Activated naive CD8-positive, alpha-beta T cell treated with anti-CD3 and anti-CD28 coated beads for 36 hours (primary cell): ENCODE measurements around the gene PTTG1. TPM values are rescaled to one million over a fixed set of nuclear protein-coding genes. Genes with fewer than 3 reads are reported as not detected.

Experiments
- DNase-seq: peaks from one replicate; pipeline ENCODE4 v3.0.0; 2021
- H3K27ac Mint-ChIP-seq: one replicate; pipeline ENCODE4 v1.8.0; 2022; ENCODE audit warnings: mild to moderate bottlenecking, moderate library complexity, mixed read lengths
- H3K27me3 Mint-ChIP-seq: one replicate; pipeline ENCODE4 v1.8.0; 2022; ENCODE audit warnings: mild to moderate bottlenecking, mixed read lengths
- H3K36me3 Mint-ChIP-seq: one replicate; pipeline ENCODE4 v1.8.0; 2021; ENCODE audit warnings: mild to moderate bottlenecking, mixed read lengths
- H3K4me1 Mint-ChIP-seq: one replicate; pipeline ENCODE4 v1.8.0; 2021; ENCODE audit warnings: mixed read lengths
- H3K4me3 Mint-ChIP-seq: one replicate; pipeline ENCODE4 v1.8.0; 2022; ENCODE audit warnings: mild to moderate bottlenecking, moderate library complexity, mixed read lengths
- H3K9me3 Mint-ChIP-seq: one replicate; pipeline ENCODE4 v1.8.0; 2022; ENCODE audit warnings: mixed read lengths
- total RNA-seq, 2 experiments: library from RNA; stranded (reverse); gene quantifications; one replicate each; pipeline ENCODE4 v1.2.3, GENCODE V29; 2021

Gene PTTG1
- total RNA-seq, 2 experiments from 2014 or later: 102 to 105 TPM

DNA sequence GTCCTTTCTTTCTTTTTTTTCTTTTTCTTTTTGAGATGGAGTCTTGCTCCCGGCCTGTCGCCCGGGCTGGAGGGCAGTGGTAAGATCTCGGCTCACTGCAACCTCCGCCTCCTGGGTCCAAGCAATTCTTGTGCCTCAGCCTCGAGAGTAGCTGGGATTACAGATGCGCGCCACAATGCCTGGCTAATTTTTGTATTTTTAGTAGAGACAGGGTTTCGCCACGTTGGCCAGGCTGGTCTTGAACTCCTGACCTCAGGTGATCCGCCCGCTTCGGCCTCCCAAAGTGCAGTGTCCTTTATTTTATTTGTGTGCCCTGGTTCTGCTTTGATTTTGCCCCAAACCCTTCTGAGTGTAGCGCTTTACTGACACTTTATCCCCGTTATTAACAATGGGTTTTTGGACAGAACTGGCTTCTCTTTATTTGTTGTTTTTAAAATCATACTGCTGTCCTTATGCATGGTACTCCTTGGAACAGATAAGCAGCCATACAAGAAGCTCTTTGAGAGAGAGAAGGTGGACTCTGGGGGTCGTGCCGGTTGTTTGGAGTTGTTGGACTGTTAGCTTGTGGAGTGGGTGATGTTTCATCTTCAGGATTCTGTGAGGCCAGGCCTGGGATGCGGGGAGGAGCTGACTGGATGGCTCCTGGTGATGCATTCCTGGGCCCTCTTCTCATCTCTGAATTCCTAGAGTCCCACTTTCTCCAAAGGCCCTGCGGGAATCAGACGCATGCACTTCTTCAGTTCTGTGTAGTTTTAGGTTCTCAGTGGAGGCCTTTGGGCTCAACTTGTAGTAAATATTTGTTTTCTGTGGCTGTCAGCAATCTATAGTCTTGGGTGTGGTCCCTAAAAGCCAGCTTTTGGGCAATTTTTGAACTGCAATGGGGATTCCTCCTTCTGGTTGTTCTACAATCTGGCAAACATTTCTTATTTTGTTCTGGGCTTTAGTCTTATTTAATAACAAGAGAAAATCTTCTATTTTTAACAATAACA lies 47.8 kb downstream of the PTTG1 start:
- Mint-ChIP-seq H3K4me3 (peak overlapping the region; percentile 99), H3K27ac (peak overlapping the region; percentile 88), H3K27me3 (no peaks in the 10 kb centered on the region), H3K9me3 (no peaks in the 10 kb centered on the region), H3K4me1 (peaks cover 63% of the 10 kb centered on the region), H3K36me3 (peaks cover 52% of the 10 kb centered on the region)
- DNase-seq: no peak

DNA sequence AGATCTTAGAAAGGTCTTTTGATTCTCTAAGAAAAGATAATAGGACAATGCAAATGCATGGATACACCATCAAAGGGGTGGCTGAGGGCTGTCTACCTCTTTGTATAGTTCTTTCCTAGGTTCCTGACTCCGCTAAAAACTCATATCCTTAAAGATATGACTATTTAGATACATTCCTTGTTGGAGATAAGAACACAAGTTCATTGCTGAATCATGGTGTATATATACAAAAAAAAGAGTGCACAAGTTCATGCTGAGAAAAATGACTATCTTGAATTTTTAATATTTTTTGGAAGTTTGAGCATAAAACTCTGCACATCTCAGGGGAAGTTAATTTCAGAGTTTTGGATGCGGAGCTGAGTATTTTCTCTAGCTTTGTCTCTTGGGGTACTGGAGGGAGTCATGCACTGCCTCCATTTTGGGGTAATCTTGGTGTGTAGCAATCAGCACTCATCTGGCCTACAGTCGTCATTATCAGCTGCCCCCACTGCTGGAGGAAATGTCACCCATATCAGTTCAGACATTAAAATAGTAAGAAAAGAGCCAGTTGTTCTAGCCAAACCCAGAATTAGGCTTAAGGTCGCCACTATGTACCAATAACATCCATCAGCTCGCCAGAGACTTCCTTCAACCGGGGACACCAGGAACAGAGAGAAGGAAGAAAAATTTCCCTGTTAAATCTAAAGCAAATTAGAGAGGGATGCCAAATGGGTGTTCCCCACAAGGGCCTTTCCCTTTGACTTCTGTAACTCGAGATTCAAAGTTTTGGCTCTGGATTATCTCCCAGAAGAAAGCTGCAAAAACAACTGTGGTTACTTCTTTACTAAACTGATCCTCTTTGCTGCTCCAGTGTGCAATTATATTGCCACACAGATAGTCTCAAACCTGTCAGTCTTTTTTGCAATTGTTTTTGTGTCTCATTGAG lies 49.0 kb downstream of the PTTG1 start:
- no peak for DNase-seq
- H3K36me3 Mint-ChIP-seq: peaks cover 63% of the 10 kb centered on the region
- peak overlapping the region; percentile 88 for H3K27ac Mint-ChIP-seq

GRCh38 chr5:160471761-160472160 lies 50.1 kb downstream of the PTTG1 start:
- Mint-ChIP-seq H3K36me3 (peaks cover 71% of the 10 kb centered on the region), H3K9me3 (no peaks in the 10 kb centered on the region), H3K4me1 (peaks cover 54% of the 10 kb centered on the region), H3K27me3 (no peaks in the 10 kb centered on the region), H3K4me3 (peak overlapping the region; percentile 99), H3K27ac (peak overlapping the region; percentile 29)
- DNase-seq: no peak

More for the DNA sequence above, 49.0 kb downstream of the PTTG1 start:
- Mint-ChIP-seq H3K4me3 (peak overlapping the region; percentile 99), H3K4me1 (peaks cover 58% of the 10 kb centered on the region), H3K27me3 (no peaks in the 10 kb centered on the region), H3K9me3 (no peaks in the 10 kb centered on the region)

DNA sequence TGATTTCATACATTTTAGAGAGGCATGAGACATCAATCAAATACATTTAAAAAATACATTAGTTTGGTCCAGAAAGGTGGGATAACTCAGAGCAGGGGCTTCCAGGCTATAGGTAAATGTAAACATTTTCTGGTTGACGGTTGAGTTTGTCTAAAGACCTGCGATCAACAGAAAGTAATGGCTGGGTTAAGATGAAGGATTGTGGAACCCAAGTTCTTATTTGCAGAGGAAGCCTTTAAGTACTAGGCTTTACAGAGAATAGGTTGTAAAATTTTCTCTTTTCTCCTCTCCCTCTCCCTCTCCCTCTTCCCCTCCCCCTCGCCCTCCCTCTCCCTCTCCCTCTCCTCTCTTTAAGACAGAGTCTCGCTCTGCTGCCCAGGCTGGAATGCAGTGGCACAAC lies 50.8 kb downstream of the PTTG1 start:
- Mint-ChIP-seq H3K36me3 (peaks cover 78% of the 10 kb centered on the region), H3K4me1 (peaks cover 54% of the 10 kb centered on the region), H3K27me3 (no peaks in the 10 kb centered on the region), H3K27ac (peak overlapping the region; percentile 29), H3K9me3 (no peaks in the 10 kb centered on the region), H3K4me3 (peak overlapping the region; percentile 99)
- no peak for DNase-seq

GRCh38 chr5:160473681-160474080 lies 52.0 kb downstream of the PTTG1 start:
- H3K27ac Mint-ChIP-seq: peak overlapping the region; percentile 43
- no peaks in the 10 kb centered on the region for H3K9me3 Mint-ChIP-seq
- peaks cover 58% of the 10 kb centered on the region for H3K4me1 Mint-ChIP-seq
- no peak for DNase-seq
- peak overlapping the region; percentile 46 for H3K4me3 Mint-ChIP-seq
- H3K36me3 Mint-ChIP-seq: peaks cover 80% of the 10 kb centered on the region
- H3K27me3 Mint-ChIP-seq: no peaks in the 10 kb centered on the region

GRCh38 chr5:160474084-160474483 lies 52.4 kb downstream of the PTTG1 start:
- DNase-seq: no peak
- peak overlapping the region; percentile 43 for H3K27ac Mint-ChIP-seq
- H3K36me3 Mint-ChIP-seq: peaks cover 78% of the 10 kb centered on the region
- H3K9me3 Mint-ChIP-seq: no peaks in the 10 kb centered on the region
- H3K27me3 Mint-ChIP-seq: no peaks in the 10 kb centered on the region
- H3K4me3 Mint-ChIP-seq: no peak overlapping the region
- peaks cover 59% of the 10 kb centered on the region for H3K4me1 Mint-ChIP-seq

- H3K36me3 Mint-ChIP-seq: peaks cover 74% of the 10 kb centered on the region
- H3K27ac Mint-ChIP-seq: no peak overlapping the region
- no peaks in the 10 kb centered on the region for H3K27me3 Mint-ChIP-seq
- no peaks in the 10 kb centered on the region for H3K9me3 Mint-ChIP-seq
- H3K4me3 Mint-ChIP-seq: no peak overlapping the region
- no peak for DNase-seq
- peaks cover 62% of the 10 kb centered on the region for H3K4me1 Mint-ChIP-seq
Observed at GRCh38 chr5:160475864-160476438, 54.3 kb downstream of the PTTG1 start.

- Mint-ChIP-seq H3K36me3 (peaks cover 66% of the 10 kb centered on the region), H3K27me3 (no peaks in the 10 kb centered on the region), H3K9me3 (no peaks in the 10 kb centered on the region), H3K4me1 (peaks cover 52% of the 10 kb centered on the region), H3K4me3 (no peak overlapping the region), H3K27ac (peak overlapping the region; percentile 32)
- DNase-seq: no peak
Observed at GRCh38 chr5:160477266-160477970, 55.8 kb downstream of the PTTG1 start.

DNA sequence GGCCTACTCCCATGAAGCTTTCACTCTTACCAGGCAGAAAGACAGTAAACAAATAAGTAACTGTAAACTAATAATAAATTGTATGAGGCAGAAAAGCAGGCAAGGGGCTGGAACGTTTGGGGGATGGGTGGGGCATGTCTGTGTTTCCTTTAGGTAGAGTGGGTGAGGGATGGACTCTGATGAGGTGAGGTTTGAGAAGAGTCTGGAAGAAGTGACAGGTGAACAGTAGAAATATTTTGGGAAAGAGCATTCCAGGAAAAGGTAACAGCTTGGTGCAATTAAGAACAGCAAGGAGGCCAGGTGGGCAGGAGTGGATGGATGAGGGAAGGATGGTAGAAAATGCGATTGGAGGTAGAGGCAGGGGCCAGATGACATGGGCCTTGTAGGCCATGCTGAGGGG lies 56.5 kb downstream of the PTTG1 start:
- no peaks in the 10 kb centered on the region for H3K27me3 Mint-ChIP-seq
- H3K36me3 Mint-ChIP-seq: peaks cover 68% of the 10 kb centered on the region
- H3K27ac Mint-ChIP-seq: peak overlapping the region; percentile 13
- peaks cover 48% of the 10 kb centered on the region for H3K4me1 Mint-ChIP-seq
- no peak overlapping the region for H3K4me3 Mint-ChIP-seq
- H3K9me3 Mint-ChIP-seq: no peaks in the 10 kb centered on the region
- DNase-seq: no peak

Other genes with a start within 250 kb of the PTTG1 start
- not detected for gene FABP6, start 192.3 kb upstream of the PTTG1 start, total RNA-seq
- gene CCNJL, start 109.3 kb upstream of the PTTG1 start, total RNA-seq: not detected
- not detected for gene C1QTNF2, start 51.2 kb upstream of the PTTG1 start, total RNA-seq
- gene FAM200C, start 21.8 kb upstream of the PTTG1 start, total RNA-seq: under 1 TPM; 0.48 to 0.68 TPM
- 10 to 100 TPM; 42.2 to 43.7 TPM for gene SLU7, start 2.8 kb upstream of the PTTG1 start, total RNA-seq